Stimulated activated CD8-positive, alpha-beta memory T cell treated with anti-CD3 and anti-CD28 coated beads, Interleukin-15, amount 100 ng/mL, for 4 hours (primary cell): ENCODE results near the gene ZNF385A.
"Not testable (repeated sequence)": the region's sequence is repeated elsewhere in the genome, so short reads cannot be mapped to it uniquely, and the experiment has no call there.

ENCODE experiments used
- DNase-seq, 2 donors: peaks; one replicate each; pipeline ENCODE4 v3.0.0-alpha.2; 2020; ENCODE audit warnings: low read depth in 2 of 2

The ZNF385A gene

DNA sequence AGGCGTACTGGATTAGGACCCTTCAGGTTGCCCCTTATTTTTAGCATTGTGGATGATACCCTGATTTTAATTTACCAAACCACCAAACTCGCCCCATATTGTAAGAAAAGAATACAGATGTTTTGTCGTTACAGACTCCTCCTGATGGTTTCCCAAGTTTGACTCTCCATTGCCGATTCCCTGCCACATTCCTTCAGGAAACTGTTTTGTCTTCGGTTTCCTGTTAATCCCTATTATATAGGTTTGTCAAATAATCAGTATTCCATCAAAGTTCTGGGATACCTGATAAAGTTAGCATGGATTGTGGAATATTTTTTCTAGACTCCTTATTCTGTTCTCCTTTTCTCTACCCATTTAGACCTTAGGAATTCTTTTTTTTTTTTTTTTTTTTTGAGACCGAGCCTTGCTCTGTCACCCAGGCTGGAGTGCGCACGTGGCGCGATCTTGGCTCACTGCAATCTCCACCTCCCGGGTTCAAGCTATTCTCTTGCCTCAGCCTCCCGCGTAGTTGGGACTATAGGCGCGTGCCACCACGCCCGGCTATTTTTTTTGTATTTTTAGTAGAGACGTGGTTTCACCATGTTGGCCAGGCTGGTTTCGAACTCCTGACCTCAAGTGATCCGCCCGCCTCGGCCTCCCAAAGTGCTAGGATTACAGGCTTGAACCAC is 59.0 kb downstream of the ZNF385A start:
- DNase-seq: not testable (repeated sequence)

DNA sequence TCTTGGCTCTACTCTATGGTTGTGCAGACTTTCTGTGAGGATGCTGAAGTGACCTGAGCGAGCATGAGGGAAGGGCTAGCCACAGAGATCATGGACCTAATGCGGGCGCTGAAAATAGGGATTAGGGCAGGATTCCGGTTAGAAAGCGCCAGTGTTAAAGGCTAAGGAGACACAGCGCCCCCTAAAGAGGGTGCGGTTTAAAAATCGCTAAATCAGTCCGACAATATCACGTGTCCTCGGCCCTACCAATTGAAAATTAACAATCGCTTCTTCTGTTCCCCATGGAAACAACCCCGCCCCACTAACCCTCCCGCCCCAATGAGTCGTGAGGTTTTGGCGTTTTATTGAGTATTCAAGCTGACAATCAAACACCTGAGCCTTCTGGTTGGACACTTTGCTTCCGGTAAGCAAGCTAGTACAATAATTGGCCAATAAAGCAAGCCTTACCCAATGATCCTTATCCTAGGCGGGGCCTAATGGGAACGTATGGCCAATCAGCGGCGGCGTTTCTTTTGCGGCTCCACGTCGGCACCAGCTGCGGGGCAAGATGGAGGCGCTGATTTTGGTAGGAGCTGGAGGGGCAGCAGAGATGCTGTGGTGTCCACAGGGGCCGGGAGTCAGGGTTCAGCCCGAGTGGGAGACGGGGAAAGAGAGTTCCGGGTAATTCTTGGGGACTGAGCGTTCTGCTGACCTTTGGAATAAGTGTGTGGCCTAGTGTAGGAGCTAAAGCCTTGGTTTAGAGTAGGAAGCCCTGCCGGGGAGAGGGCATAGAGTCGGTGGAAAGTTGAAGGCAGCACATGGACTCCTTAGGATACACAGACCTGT is 59.7 kb downstream of the ZNF385A start, which contains the start of gene COPZ1:
COPZ1 (plus strand) TSS at position 515 of the 825 bp plus-strand sequence; CDS start at position 548, 33 bp downstream.
- peak; percentile 79 to 95 for DNase-seq

DNA sequence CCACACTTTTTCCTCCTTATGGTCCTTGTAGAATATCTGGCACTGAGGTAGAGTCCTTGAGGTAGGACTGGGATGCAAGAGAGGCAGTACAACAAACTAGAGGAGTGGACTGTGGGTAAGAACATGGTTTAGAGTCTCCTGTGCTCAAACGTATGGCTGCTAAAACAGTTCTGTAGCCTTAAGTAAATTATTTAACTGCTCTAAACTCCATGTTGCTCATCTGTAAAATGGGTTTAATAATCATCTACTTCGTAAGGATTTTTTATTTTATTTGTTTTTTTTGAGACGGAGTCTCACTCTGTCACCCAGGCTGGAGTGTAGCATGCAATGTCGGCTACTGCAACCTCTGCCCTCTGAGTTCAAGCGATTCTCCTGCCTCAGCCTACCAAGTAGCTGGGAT is 63.2 kb downstream of the ZNF385A start:
- no peak for DNase-seq
